D721Med (cell line): Measurements from ENCODE around the gene DCUN1D3.

ENCODE experiments used
- DNase-seq: peaks from one replicate; pipeline ENCODE4 v3.0.0; 2011; ENCODE audit warnings: low spot score; ENCODE audit not compliant: insufficient read length
- FAIRE-seq: peaks from 2 replicates; lab custom pipeline; 2011; peaks lifted over from hg19 to GRCh38; lab: Jason Lieb, UNC
- CTCF ChIP-seq: IDR thresholded peaks from 2 replicates; pipeline ENCODE4 v1.5.1; 2012; ENCODE audit warnings: mild to moderate bottlenecking, control low read depth; ENCODE audit not compliant: insufficient read depth; ENCODE audit errors: missing control alignments

Gene DCUN1D3

GRCh38 chr16:20854963-20855362, 45.2 kb downstream of the DCUN1D3 start:
- FAIRE-seq (no peak), DNase-seq (no peak)
- TF ChIP-seq CTCF, result no peak

DNA sequence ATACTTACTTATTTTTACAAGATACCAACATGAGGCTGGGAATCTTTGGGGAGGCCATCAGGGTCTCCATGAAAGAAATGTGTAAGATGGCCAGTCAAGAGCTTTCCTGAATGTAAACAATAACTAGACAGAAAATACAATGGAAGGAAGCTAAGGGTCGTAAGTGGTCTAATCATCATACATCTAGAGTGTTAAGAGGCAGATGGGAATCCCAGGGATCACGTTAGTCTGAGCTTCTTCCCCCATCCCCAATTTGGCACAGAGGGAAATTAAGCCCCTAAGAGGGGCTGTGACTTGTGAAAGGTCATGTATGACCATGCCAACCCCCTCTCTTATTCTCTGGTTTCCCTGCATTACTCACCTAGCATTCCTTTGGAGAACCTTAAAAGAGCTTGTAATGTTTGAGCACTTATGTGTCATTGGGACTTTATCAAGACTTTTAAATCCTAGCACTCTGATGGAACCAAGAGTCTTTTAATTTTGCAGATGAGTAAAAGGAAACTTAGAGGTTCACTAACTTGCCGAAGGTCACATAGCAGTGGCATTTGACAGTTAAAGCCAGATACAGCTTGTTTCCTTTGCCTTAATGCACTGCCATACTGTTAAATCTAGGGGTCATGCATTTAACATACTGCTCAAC, 46.1 kb downstream of the DCUN1D3 start:
- TF ChIP-seq CTCF, result no peak
- FAIRE-seq, result no peak
- no peak for DNase-seq

- TF ChIP-seq CTCF, result no peak
- DNase-seq (no peak), FAIRE-seq (no peak)
Observed at GRCh38 chr16:20853143-20853542, 47.0 kb downstream of the DCUN1D3 start.

DNA sequence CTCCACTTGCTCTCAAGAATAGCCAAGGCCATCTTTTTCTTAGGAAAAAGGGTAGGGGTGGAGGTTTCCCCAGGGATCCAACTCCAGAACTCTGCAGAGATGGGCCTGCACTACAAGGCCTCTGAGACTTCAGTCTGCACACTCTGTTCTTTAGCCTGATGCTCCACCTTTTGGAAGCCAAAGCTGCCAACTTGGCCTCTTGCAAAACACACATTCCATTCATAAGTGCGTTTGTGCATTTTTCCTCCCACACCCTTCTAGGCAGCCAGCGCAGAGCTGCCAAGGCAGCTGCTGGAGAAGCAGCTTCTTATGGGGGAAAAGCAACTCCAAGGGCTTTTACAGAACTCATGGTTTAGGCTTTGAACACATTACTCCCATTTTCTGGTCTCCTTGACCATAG, 48.6 kb downstream of the DCUN1D3 start:
- TF ChIP-seq CTCF, result no peak
- FAIRE-seq (no peak), DNase-seq (no peak)

GRCh38 chr16:20850981-20851380, 49.2 kb downstream of the DCUN1D3 start:
- DNase-seq, result no peak
- no peak for FAIRE-seq
- TF ChIP-seq CTCF, result no peak

- DNase-seq (no peak), FAIRE-seq (peak; percentile 84)
- peak; percentile 98 for TF ChIP-seq CTCF
Observed at GRCh38 chr16:20849589-20850390, 50.4 kb downstream of the DCUN1D3 start.

- TF ChIP-seq CTCF, result no peak
- FAIRE-seq, result no peak
Observed at GRCh38 chr16:20847550-20847949, 52.6 kb downstream of the DCUN1D3 start.

More at GRCh38 chr16:20847550-20847949, 52.6 kb downstream of the DCUN1D3 start:
- DNase-seq, result no peak
